NCI-H82 treated with DMSO at 0.1 percent for 48 hours (cell line): Measurements from ENCODE around the gene CMSS1.

Experiments
- DNase-seq: peaks from one replicate; lab custom pipeline; 2025; ENCODE audit not compliant: unreplicated experiment; lab: John Stamatoyannopoulos, UW

CMSS1 gene

DNA sequence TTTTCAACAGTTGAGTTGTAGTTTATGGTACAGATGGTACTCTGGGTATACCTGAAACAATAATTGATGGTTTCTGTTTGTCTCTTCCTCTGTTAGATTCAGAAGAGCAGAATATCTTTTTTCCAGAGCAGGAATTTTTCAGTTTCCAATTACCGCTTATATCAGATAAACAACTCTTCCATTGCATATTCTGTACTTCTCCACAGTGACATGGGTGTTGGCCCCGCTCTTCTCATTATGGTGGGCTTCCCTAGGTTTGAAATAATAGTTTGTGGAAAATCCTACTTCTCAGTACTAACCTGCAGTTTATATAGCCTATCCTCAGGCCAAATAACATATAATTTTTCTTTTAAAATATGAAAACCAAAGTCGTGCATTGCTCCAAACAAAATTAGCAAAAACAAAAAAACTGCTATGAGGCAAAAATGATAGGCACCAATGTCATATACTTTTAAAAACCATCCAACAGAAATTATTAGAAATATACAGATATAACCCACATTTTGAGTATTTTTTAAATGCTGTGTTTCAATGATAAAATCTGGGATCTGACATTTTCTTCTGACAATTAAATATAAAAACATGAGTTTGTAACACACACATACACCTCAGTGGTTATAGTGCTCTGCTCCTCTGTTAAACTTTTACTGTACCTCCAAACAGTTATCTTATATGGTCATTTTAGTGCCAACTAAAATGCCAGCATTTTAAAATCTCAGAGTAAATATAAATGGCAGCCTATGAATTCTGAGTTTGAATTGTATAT lies 56.8 kb downstream of the CMSS1 start:
- no peak for DNase-seq

DNA sequence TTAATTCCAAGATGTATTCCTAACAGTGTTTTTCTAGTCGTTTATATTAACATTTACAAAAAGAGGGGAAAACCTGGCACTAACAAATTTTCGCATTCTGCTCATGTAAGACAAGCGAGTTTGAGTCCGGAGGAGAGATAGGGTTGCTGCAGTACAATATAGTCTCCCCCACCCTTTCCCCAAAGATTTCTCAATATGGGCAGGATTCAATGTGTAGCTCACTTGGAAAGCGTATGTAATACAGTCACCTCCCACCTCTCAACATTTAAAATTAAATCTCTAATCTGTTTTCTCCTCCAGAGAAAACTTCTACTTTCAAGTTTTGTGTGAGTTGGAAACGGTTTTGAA lies 57.9 kb downstream of the CMSS1 start:
- no peak for DNase-seq

DNA sequence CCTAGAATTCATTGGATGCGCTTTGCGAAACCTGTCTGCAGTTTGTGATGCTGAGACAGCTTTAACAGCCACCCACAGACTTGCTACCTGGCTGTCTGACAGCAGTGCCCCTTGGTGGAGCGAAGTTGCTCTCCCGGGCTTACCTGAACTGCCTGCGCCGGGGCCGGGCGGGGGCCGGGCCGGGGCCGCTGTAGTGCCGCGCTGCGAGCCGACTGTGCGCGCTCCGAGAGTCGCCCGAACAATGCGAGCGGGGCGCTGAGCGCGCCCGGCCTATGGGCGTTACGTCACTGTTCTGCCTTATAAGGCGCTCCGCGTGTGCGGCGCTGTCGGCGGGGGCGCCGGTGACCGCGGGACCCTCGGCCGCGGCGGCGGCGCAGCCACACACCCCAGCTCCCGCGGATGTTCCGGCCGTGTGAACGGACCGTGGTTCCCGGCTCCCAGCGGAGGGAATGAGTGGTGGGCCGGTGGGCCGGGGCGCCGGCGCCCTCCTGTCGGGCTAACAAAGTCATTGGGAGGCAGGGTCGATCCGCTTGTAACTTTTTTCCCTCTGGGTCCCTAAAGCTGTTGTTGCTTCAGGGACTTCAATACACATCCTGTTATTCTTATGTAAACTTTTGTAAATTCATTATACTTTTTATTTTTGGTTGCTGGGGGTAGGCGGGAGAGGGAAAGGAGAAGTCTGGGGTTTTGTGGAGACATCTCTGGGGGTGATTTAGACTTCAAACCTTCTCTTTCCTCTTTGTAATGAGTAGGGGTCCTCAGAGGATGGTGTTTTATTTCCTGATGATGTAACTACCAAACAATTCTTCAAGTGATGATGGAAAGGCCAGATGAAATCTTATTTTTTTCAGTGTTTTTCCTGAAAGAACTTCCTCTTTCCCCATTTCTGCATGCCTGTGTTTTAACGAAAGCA lies 58.5 kb downstream of the CMSS1 start:
- DNase-seq: no peak

DNA sequence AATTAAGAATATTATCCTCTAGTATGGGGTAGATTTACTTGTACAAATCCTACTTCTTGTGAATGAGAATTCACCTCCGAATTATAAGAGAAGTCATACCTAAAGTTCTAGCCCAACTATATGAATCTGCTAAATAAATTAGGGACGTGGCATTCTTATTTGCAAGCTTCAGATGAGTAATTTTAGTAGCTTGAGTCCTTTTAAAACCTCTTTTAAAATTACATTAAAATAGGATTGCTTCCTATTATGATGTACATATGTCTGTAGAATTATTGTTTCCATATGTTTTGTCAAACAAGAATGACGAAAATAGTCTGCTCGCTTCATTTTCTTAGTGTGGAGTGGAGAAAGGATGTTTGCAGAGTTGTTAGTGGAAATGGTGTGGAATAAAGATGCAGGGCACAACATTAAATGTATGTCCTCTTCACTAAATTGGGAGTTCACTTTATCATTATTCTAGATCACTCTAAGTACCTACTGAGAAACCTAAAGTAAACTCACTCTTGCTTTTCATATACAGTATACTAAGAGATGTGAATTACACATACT lies 59.4 kb downstream of the CMSS1 start:
- DNase-seq: no peak

DNA sequence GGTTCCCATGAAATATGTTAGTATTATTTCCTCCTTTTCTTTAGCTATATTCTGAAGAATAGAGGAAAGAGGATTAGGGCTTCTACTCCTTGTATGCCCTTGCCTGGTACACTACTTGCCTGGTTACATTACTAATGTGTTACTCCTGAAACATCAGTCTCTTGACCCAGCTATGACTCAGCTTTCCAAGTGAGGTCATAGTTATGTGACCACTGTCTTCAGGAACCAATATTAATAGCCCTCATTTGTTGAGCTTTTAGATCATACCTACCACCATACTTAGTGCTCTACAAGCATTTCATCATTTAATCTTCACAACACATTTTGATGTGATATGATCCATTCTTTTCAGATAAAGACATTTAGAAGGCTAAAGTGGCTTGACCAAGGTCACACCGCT lies 60.3 kb downstream of the CMSS1 start:
- no peak for DNase-seq

DNA sequence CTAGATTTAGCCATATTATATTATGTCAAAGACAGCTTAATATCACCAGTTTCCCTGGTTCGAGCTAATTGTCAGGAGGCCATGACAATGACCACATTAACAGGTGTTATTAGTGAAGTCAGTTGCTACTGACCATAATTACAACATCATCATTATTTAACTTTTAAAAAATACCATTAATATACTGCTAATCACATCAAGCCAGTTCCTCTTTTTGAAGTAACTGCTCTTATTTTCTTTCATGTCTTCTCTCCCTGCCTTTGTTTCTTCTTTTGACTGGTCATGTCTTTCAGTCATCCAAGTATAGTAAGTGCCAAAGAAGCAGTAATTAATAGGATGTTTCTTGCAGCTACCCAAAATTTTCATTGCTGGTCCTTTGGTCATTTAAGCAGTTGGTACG lies 61.6 kb downstream of the CMSS1 start:
- DNase-seq: no peak

DNA sequence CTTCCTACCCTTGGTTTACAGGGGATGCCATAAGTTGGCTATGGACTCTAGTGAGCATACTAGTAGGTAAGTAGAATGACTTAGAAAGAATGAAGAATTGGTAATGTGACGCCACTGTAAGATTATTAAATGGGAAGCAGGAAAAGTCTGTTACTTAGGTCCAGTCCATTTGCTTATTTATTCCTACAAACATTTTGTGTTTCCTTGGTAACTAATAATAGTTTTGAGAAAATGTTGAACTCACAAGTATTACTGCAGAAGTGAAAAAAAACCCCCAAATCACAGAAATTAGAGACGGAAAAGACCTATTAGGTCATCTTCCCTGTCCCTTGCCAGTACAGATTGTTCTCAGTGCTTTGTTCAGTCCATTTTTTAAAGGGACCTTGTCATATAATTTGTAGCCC lies 63.5 kb downstream of the CMSS1 start:
- no peak for DNase-seq

DNA sequence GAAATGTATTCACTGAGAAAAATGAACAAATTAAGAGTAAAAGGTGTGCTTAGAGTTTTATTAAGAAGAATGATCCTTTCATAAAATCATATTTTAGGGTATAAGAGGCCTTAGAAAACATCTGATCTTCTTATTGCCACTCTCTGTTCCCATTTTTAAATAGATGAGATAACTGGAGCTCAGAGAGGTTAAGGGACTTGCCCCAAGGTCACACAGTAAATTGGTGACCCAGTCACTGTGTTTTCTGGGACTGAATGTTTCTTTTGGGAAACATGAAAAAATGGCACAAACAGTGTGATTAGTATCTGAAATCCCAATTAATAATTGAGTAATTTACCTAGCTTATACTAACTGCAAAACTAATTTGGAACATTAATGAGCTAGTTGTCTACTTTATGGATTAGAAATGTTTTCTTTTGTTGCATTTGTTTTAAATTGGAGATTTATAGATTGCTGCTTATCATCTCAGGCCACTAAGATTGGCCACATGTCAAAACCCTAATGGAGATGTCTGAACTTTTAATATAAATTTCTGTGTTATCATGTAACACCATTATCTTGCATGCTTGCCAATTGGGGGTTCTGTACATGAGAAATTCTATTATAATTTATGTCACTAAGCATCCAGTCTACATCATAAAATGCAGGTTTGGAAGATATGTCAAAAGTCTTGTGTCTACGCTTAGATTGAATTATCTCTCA lies 64.9 kb downstream of the CMSS1 start:
- DNase-seq: no peak

DNA sequence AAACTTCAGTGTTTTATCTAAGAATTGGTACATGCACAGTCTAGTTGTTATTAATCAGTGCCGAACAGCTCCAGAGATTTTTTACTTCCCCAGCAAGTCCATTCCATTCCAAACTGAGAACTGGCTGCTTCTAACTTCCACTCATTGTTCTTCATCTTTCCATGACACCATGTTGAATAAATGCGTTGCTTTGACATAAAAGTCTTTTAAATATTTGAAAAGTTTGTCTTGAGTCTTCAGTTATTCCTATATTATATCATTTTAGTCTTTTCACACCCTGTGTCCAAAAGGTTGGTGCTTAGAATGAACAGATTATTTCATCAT lies 65.4 kb downstream of the CMSS1 start:
- no peak for DNase-seq

DNA sequence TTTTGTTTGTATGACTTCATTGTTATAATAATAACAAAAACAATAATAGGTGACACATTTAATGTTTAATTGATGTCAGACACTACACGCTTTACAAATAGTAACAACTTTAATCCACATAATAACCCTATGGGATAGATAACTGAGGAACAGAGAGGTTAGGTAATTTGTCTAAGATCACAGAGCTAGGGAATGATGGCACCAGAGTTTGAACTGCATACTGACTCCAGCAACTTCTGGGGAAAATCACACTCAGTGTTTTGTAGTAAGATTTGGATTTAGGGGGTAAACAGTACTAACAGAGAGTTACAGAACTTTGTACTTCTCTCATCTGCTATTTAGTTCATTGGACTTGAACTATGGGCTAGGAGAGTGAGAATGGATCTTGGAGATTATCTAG lies 66.0 kb downstream of the CMSS1 start:
- no peak for DNase-seq

DNA sequence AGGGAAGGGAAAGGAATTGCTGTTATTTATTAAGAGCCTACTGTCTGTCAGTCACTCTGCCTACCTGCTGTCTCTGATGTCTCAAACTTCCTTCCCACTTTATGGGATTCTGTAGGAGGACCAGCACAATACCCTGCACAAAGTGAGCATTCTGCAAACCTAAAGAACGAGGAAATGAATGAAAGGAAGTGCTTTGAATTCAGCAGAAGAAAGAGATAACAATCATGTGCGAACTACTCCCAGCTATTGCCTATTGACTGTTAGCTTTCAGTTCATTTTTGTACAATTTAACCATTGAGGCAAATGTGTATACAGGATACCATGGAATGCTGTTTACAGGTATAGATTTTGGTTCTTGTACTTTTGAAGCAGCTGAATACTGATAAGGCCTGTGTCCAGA lies 66.8 kb downstream of the CMSS1 start:
- no peak for DNase-seq

DNA sequence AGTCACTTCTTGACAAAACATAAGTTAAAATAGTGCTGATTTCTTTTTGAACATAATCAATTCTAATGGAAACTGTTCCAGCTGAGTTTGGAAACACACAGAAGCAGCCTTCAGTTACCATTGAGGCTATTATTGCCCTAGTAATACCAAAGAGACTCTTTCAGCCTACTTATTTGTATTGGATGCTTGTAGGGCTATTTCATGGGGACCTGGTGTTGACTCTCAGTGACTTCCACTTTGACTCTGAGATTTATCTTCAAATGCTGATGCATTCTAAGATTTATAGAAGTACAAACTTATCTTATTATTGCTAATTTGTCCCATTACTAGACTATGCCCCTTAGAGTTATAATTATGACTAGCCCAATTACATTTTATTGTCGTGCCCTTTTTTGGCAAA lies 67.4 kb downstream of the CMSS1 start:
- no peak for DNase-seq

DNA sequence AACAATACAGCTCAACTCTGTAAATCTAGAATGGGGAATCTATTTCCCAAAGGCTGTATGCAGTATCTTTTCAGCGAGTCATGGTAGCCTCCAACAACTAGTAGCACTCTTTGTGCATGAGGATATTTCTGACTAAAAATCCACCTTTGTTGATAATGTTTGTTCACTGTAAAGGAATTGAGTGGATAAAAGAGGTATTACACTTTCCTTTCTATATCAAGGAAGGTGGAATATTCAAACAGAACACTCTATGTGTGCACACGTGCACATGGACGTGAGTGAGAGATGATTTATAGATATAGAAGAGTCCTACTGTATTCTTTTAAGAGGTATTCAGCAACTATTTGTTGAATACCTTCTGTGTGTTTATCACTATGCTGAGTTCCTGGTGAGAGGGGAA lies 68.2 kb downstream of the CMSS1 start:
- no peak for DNase-seq

DNA sequence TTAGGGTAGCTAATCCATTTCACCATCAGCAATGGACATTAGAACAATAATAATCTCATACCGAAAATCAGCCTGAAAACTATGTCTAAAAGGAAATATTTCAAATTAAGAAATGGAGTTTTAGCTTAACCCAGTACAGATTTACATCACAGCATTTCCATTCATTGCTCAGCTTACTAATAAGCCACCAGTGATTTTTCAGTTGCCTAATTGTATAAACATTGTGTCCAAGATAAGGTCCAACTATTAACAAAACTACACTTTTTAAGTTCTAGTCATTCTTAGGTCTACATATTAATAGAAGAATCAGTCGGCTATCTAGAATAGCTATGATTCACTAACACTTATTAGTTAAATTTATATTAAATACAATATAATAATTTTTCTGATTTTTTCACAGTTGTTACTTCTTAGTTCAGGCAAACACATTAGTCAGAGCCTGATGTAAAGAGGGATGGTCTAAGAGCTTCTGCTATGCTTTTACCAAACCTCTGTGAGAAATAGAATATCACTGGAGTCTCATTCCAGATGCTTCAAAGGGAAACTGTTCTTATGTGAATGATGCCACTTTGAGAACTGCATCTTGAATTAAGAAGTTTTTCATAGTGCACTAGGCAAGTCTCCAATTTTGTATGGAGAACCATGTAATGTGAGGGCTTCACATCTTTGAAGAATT lies 74.1 kb downstream of the CMSS1 start:
- no peak for DNase-seq

DNA sequence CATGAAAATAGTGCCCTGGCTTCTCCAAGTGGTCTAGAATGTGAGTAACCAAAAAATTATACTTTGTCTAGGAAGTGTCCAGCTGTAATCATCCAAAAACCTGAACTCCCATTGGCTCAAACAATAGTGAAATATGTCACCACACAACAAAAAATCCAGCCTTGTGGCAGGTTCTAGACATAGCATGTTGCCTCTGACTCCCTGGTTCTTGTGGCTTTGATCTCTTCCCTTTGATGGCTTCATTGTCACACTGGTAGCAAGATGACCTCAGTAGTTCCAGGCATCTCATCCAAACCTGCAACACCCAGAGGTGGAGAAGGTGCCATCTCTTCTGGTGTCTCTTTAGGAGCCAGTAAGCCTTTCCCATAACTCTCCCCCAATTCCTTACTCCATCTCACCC lies 74.7 kb downstream of the CMSS1 start:
- DNase-seq: no peak

DNA sequence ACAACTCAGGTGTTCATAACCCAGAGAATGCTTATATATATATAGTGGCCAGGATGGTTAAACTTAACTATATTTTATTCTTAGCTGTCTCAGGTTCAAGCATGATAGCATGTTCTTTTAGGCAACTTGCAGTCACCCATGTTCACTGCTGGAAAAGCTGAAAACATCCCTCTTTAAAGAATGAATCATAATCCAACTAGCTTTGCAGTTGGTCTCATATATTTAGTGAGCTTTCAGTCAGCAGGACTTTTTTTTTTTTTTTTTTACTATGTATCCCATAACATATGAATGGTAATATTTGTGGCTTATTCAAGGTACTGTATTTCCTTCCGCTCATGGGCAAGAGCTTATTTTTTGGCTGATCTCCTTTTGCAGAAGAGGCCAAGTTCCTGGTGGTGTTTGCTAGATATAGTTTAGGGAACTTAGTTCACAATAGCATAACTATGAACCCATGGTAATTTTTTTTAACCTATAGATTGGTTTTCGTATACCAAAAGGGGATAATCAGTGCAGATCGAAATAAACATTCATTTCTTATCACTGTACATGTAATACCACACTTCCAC lies 77.6 kb downstream of the CMSS1 start:
- no peak for DNase-seq

DNA sequence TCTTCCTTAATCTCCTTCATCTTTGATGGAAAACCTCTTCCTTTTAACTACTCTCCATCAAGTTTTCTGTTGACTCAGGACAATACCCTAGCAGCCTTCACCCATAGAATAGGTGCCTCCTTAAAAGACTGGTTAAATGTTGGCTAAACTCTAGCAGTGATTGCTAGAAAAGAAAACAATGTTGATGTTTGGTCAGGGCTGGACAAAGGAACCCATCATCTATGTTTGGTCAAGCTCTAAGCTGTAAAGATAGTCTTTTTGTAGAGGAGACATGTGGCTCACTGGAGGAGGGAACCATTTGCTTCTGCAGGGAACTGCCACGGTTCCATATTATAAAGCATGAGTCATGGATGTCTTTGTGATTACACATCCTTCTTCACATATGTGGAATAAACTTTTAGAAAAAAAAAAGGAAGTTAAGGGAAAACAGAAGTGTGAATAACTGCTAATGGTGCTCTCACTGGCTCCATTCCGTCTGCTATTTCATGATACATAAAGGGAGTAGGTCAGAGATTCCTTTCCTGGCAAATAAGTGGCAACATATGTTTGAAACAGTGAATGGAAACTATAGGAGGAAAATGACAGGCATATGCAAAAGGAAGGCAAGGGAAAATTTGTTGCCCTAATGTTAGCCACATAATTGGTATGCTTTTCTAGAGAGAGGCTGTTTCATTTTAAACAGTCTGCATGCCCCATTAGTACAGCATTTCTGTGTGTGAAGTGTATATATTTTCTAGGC lies 78.2 kb downstream of the CMSS1 start:
- no peak for DNase-seq

DNA sequence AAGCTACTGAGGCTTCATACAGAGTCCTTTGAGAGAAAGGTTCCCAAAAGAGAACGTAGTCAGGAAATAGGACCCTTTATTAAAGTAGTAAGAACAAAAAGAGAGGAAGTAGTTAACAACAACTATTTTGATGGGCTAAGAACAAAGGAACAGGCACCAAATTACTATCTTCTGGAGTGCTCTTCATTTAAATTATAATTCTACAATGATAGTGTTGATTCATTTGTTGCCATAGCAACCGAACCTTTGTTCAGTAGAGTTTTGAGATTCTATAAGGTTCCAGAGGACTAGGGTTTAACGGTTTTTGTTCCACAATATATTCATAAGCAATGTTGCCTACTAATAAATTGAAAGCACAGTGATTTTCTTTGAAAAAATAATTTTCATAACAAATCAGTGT lies 78.8 kb downstream of the CMSS1 start:
- no peak for DNase-seq

DNA sequence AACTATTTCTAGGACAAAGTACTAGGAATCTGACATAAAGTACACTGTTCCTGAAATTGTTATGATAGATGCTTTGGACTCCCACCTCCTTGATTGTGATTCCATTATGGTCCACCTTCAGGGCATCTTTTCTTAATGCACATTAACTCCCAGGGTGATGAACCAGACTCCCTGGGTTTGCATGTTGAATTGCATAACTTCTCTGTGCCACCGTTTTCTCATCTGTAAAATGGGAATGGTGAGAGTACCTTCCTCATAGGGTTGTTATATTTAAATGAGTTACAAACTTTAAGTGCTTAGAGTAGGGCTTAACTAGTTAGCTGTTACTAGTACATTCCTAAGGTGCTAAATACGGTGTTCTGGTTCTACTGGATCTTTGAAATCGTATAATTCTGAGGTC lies 81.9 kb downstream of the CMSS1 start:
- no peak for DNase-seq

DNA sequence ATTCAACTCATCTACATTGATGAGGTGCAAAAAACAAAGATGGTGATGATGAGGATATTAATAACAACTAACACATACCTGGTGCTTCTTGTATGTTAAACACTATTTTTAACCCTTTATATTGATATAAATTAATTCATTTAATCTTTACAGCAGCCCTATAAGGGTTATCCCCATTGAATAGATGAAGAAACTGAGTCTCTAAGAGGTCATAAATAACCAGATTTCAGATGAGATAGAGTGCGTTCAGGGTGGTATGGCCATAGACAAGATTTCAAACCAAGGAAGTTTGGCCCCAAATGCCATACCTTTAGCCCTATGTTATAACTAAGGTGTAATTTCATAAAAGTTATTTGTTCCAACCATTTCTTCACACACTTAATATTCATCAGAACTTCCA lies 82.6 kb downstream of the CMSS1 start:
- DNase-seq: no peak
